Choroid plexus epithelial cell (primary cell): Measurements from ENCODE around the gene FAM83G.

Experiments used
- DNase-seq: peaks from one replicate; pipeline ENCODE4 v3.0.0-alpha.2; 2010; ENCODE audit warnings: low read depth
- H3K4me3 ChIP-seq: 2 replicates; pipeline ENCODE4 v1.5.1; 2011; ENCODE audit warnings: low read depth, mild to moderate bottlenecking, control low read depth, low read length, moderate library complexity
- CTCF ChIP-seq: conservative IDR thresholded peaks from 2 replicates; pipeline ENCODE4 v1.5.1; 2011; ENCODE audit warnings: low read depth, mild to moderate bottlenecking, control low read depth, inconsistent platforms, low read length, moderate library complexity

Gene FAM83G

GRCh38 chr17:18978655-18979054 is 25.9 kb downstream of the FAM83G start:
- no peak for TF ChIP-seq CTCF
- no peak for DNase-seq
- H3K4me3 ChIP-seq: no peak overlapping the region

GRCh38 chr17:18978050-18978449 is 26.5 kb downstream of the FAM83G start:
- no peak for DNase-seq
- no peak for TF ChIP-seq CTCF
- H3K4me3 ChIP-seq: no peak overlapping the region

GRCh38 chr17:18977646-18978045 is 26.9 kb downstream of the FAM83G start:
- no peak for DNase-seq
- no peak overlapping the region for H3K4me3 ChIP-seq
- no peak for TF ChIP-seq CTCF

GRCh38 chr17:18977021-18977420 is 27.5 kb downstream of the FAM83G start:
- no peak for TF ChIP-seq CTCF
- H3K4me3 ChIP-seq: no peak overlapping the region
- DNase-seq: no peak

GRCh38 chr17:18976201-18976600 is 28.4 kb downstream of the FAM83G start:
- DNase-seq: no peak
- H3K4me3 ChIP-seq: no peak overlapping the region
- no peak for TF ChIP-seq CTCF

GRCh38 chr17:18975597-18975996 is 29.0 kb downstream of the FAM83G start:
- no peak for DNase-seq
- no peak for TF ChIP-seq CTCF
- H3K4me3 ChIP-seq: no peak overlapping the region

GRCh38 chr17:18974407-18975149 is 30.0 kb downstream of the FAM83G start:
- H3K4me3 ChIP-seq: no peak overlapping the region
- TF ChIP-seq CTCF: no peak
- DNase-seq: no peak
